Natural killer cell (primary cell): Measurements from ENCODE around the gene STEAP4. TPM values are rescaled to one million over a fixed set of nuclear protein-coding genes. Genes with fewer than 3 reads are reported as not detected.
"Not testable (repeated sequence)": the region's sequence is repeated elsewhere in the genome, so short reads cannot be mapped to it uniquely, and the experiment has no call there.

ENCODE experiments used
- ATAC-seq, 3 donors: fragments of 150-1000 bp in 2 of 3; fragments of 200-7000 bp in 1 of 3; cut with Tn5 transposase; 1 replicate in 1 of 3; 2 replicates in 2 of 3; pipeline ENCODE4 v1.10.0; 2021; ENCODE audit warnings: mild to moderate bottlenecking in 2 of 3, moderate library complexity in 2 of 3
- DNase-seq, 2 donors: peaks; one replicate each; pipeline versions ENCODE4 v3.0.0 to v3.0.0-alpha.2; 2013 to 2021; ENCODE audit warnings: mixed read lengths in 1 of 2
- H3K27ac ChIP-seq: one replicate; pipeline ENCODE4 v1.5.1; 2013; ENCODE audit warnings: mild to moderate bottlenecking, low read length
- H3K27me3 ChIP-seq: one replicate; pipeline ENCODE4 v1.6.1; 2013; ENCODE audit warnings: low read length; ENCODE audit not compliant: control insufficient read depth, insufficient read depth
- H3K36me3 ChIP-seq: one replicate; pipeline ENCODE4 v1.6.1; 2013; ENCODE audit warnings: low read length; ENCODE audit not compliant: control insufficient read depth, insufficient read depth
- H3K4me1 ChIP-seq: one replicate; pipeline ENCODE4 v1.6.1; 2013; ENCODE audit warnings: low read length; ENCODE audit not compliant: control insufficient read depth, insufficient read depth
- H3K4me3 ChIP-seq: one replicate; pipeline ENCODE4 v1.5.1; 2013; ENCODE audit warnings: low read length
- H3K9me3 ChIP-seq: one replicate; pipeline ENCODE4 v1.6.1; 2013; ENCODE audit warnings: low read length; ENCODE audit not compliant: control insufficient read depth, insufficient read depth
- H3K27ac Mint-ChIP-seq, 2 donors: one replicate each; pipeline ENCODE4 v1.8.0; 2022; ENCODE audit warnings: mild to moderate bottlenecking in 2 of 2, mixed read lengths in 2 of 2, moderate library complexity in 1 of 2
- H3K27me3 Mint-ChIP-seq, 2 donors: one replicate each; pipeline ENCODE4 v1.8.0; 2022; ENCODE audit warnings: low read depth in 2 of 2, mixed read lengths in 2 of 2
- H3K36me3 Mint-ChIP-seq: one replicate; pipeline ENCODE4 v1.8.0; 2022; ENCODE audit warnings: mixed read lengths
- H3K4me1 Mint-ChIP-seq, 2 donors: one replicate each; pipeline ENCODE4 v1.8.0; 2022; ENCODE audit warnings: mixed read lengths in 2 of 2
- H3K4me3 Mint-ChIP-seq: one replicate; pipeline ENCODE4 v1.8.0; 2022; ENCODE audit warnings: mild to moderate bottlenecking, moderate library complexity, mixed read lengths
- H3K9me3 Mint-ChIP-seq, 2 donors: one replicate each; pipeline ENCODE4 v1.8.0; 2022; ENCODE audit warnings: mixed read lengths in 2 of 2
- CTCF ChIP-seq: fragments of 200-600 bp; IDR thresholded peaks from one replicate; pipeline ENCODE4 v1.8.0; 2022; ENCODE audit warnings: antibody characterized with exemption
- WGBS: methylation state at CpG from one replicate; pipeline ENCODE4 v1.1.7; 2013; ENCODE audit warnings: missing lambda C conversion rate; ENCODE audit not compliant: insufficient coverage; 5-methylcytosine and 5-hydroxymethylcytosine counted together
- intact Hi-C: fragments of 100-400 bp; cut with micrococcal nuclease; formaldehyde crosslinking; loops from one replicate; pipeline ENCODE4 v1.14.2; 2022
- total RNA-seq, 4 donors: library from RNA; stranded (reverse); fragments of 120-200 nt in 1 of 4; gene quantifications; one replicate each; pipeline versions ENCODE4 v1.2.3 to v1.2.4, GENCODE V29; 2013 to 2022

Gene STEAP4
- total RNA-seq, 3 donors from 2014 or later (not counting 1 experiment from before 2014, with no cell fraction given), result 0.18 to 3.0 TPM; not detected in 1

- WGBS, result 87% methylated on average over 2 of the region's 2 CpGs
- ATAC-seq, result peak in 1 of 3 donors; percentile 53
- no peak for DNase-seq
These were observed 37.8 kb downstream of the STEAP4 start for GRCh38 chr7:88268858-88269257.

GRCh38 chr7:88268051-88268450, 38.6 kb downstream of the STEAP4 start:
- H3K27me3 Mint-ChIP-seq, result peaks cover 0 to 5% of the 10 kb centered on the region in 2 donors
- H3K36me3 ChIP-seq, result no peaks in the 10 kb centered on the region
- no peak for TF ChIP-seq CTCF
- H3K9me3 Mint-ChIP-seq, result no peaks in the 10 kb centered on the region
- intact Hi-C loops, result no loop called here
- ATAC-seq, result no peak
- no peak overlapping the region for H3K4me3 Mint-ChIP-seq
- WGBS, result 81% methylated on average over 1 of the region's 2 CpGs
- H3K27ac Mint-ChIP-seq, result no peak overlapping the region
- no peaks in the 10 kb centered on the region for H3K9me3 ChIP-seq
- no peaks in the 10 kb centered on the region for H3K4me1 Mint-ChIP-seq
- H3K4me3 ChIP-seq, result no peak overlapping the region
- DNase-seq, result no peak
- no peak overlapping the region for H3K27ac ChIP-seq
- no peaks in the 10 kb centered on the region for H3K4me1 ChIP-seq
- H3K36me3 Mint-ChIP-seq, result no peaks in the 10 kb centered on the region
- no peaks in the 10 kb centered on the region for H3K27me3 ChIP-seq

More at GRCh38 chr7:88268858-88269257, 37.8 kb downstream of the STEAP4 start:
- Mint-ChIP-seq H3K9me3 (no peaks in the 10 kb centered on the region), H3K27me3 (peaks cover 0 to 5% of the 10 kb centered on the region in 2 donors), H3K4me3 (no peak overlapping the region), H3K4me1 (no peaks in the 10 kb centered on the region), H3K36me3 (no peaks in the 10 kb centered on the region), H3K27ac (no peak overlapping the region)
- no peak for TF ChIP-seq CTCF
- Histone ChIP-seq H3K27ac (no peak overlapping the region), H3K4me3 (no peak overlapping the region), H3K36me3 (no peaks in the 10 kb centered on the region), H3K27me3 (no peaks in the 10 kb centered on the region), H3K4me1 (no peaks in the 10 kb centered on the region), H3K9me3 (no peaks in the 10 kb centered on the region)
- intact Hi-C loops, result no loop called here

GRCh38 chr7:88267421-88267820, 39.3 kb downstream of the STEAP4 start:
- intact Hi-C loops, result no loop called here
- Histone ChIP-seq H3K4me3 (no peak overlapping the region), H3K4me1 (no peaks in the 10 kb centered on the region), H3K9me3 (no peaks in the 10 kb centered on the region), H3K36me3 (no peaks in the 10 kb centered on the region), H3K27me3 (no peaks in the 10 kb centered on the region), H3K27ac (no peak overlapping the region)
- no peaks in the 10 kb centered on the region for H3K9me3 Mint-ChIP-seq
- WGBS, result 97% methylated on average over 4 of the region's 4 CpGs
- H3K4me1 Mint-ChIP-seq, result no peaks in the 10 kb centered on the region
- DNase-seq, result no peak
- no peak for TF ChIP-seq CTCF
- H3K4me3 Mint-ChIP-seq, result no peak overlapping the region
- no peak for ATAC-seq
- H3K27me3 Mint-ChIP-seq, result peaks cover 0 to 5% of the 10 kb centered on the region in 2 donors
- H3K27ac Mint-ChIP-seq, result no peak overlapping the region
- H3K36me3 Mint-ChIP-seq, result no peaks in the 10 kb centered on the region

- H3K4me3 Mint-ChIP-seq, H3K27ac Mint-ChIP-seq, H3K27me3 Mint-ChIP-seq, H3K4me3 ChIP-seq, DNase-seq, ATAC-seq, H3K9me3 ChIP-seq, intact Hi-C loops, H3K27me3 ChIP-seq, H3K36me3 Mint-ChIP-seq, H3K27ac ChIP-seq, H3K4me1 ChIP-seq, H3K4me1 Mint-ChIP-seq, H3K9me3 Mint-ChIP-seq, H3K36me3 ChIP-seq: not testable (repeated sequence)
- WGBS, result 42% methylated on average over 3 of the region's 3 CpGs
These were observed 41.7 kb downstream of the STEAP4 start for GRCh38 chr7:88264987-88265386.
